ENCODE results near the gene GALT. TPM values are rescaled to one million over a fixed set of nuclear protein-coding genes. Genes with fewer than 3 reads are reported as not detected.

Gene GALT
- total RNA-seq, result 10 to 100 TPM; 25.4 to 59.7 (median 34.1) TPM

DNA sequence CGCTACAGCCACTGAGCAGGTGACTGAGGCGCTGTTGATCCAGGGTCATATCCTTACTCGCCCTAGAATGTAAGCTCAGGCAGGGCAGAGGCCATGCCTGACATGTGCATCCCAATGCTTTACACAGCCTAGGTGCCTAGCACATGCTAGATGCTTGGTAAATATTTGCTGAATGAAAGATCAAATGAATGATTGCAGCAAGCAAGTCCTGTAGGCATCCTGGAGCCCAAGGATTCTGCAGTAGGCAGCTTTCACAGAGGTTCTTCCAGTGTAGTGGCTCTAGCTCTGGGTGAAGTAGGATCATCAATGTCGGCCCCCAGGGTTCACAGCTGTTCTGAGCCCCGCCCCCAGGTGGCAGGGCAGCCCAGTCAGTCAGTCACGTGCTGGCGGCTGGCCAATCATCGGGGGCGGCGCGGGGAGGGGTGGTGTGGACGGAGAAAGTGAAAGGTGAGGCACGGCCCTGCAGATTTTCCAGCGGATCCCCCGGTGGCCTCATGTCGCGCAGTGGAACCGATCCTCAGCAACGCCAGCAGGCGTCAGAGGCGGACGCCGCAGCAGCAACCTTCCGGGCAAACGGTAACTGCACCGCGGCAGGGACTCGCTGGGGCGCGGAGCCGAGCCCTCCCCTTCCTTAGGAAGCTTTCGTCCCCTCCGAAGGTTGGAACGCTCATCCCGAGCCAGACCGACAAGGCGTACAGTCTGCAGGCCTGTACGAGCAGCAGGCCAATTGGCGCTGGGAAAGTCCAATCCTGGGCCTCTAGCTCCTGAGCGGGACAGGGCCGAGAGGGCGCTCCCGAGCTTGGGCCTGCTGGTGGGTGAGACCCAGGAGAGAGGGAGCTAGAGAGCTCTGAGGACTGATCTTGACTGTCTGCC lies at the start of gene GALT:
TSS of gene GALT (plus strand) at position 465 of the 873 bp plus-strand sequence. CDS start at position 495, 30 bp downstream.
- Histone ChIP-seq H3K4me3 (peak within 1 kb of the TSS; percentile 46 to 67 (median 56)), H3K4me1 (replicated peaks in 1 of 2) (peaks cover 16 to 23% of the 10 kb centered on the region in 2 donors), H3K27ac (peak within 1 kb of the TSS; percentile 81 to 86)
- 0 to 100% (median 27%) methylated on average over 1 to 16 of the region's 43 CpGs; no CpG with 5 or more reads in 2 of the 10 experiments for WGBS, 10 experiments
- in situ Hi-C loops (cut with MboI; ENCODE audit: low pct_unique_long_range_greater_than_20kb in 2 of 9, low sequenced_read_pairs in 9 of 9, unreplicated experiment in 9 of 9), result no loop called here
- ATAC-seq (replicated peaks in 6 of 8), result peak; percentile 84 to 92 (median 88)

DNA sequence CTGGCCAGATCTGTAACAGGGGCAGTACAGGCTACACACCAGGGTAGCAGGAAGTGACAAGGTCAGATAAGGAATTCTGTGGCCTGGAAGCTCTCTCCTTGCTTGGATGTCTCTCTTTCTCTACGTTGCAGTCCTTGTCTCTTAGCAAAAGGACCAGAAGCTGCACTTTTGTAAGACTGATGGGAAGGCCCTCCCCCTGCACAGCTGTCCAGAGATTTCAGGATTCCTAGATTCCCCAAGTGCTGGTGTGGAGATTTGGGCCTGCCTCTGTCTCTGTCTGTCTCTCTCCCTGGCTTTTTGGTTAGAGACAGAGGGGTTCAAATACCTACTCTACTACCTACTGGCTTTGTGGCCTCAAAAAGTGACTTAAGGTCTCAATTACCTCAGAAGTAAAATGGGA lies 46.9 kb upstream of the GALT start:
- 0 to 50% (median 43%) methylated on average over 1 of the region's 1 CpG; no CpG with 5 or more reads in 3 of the 10 experiments for WGBS, 10 experiments
- in situ Hi-C loops (cut with MboI; ENCODE audit: low pct_unique_long_range_greater_than_20kb in 2 of 9, low sequenced_read_pairs in 9 of 9, unreplicated experiment in 9 of 9), result no loop called here
- Histone ChIP-seq H3K4me1 (replicated peaks in 1 of 2) (peaks cover 7 to 15% of the 10 kb centered on the region in 2 donors), H3K27ac (no peak overlapping the region), H3K4me3 (no peak overlapping the region)
- ATAC-seq (replicated peaks in 6 of 8), result no peak

DNA sequence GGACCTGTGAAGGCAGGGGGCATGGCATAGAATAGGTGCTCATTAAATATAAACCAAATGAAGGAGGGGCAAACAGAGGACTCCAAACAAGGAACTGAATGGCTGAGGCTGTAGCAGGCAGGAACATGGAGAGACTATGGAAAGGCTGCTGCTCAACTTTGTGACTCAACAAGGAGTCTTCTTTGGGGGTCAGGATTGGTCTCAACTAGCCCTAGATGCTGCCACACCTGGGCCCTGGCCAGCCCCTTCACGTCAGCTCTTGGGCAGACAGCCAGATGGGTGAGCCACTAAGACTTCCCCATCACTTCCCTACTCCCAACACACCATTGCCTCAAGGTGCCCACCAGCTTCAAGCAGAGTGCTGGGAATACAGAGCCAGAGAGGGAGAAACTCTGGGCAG lies 45.6 kb upstream of the GALT start:
- Histone ChIP-seq H3K4me3 (no peak overlapping the region), H3K27ac (no peak overlapping the region), H3K4me1 (replicated peaks in 1 of 2) (peaks cover 7 to 15% of the 10 kb centered on the region in 2 donors)
- 80% methylated on average over 1 of the region's 1 CpG; no CpG with 5 or more reads in 9 of the 10 experiments for WGBS, 10 experiments
- in situ Hi-C loops (cut with MboI; ENCODE audit: low pct_unique_long_range_greater_than_20kb in 2 of 9, low sequenced_read_pairs in 9 of 9, unreplicated experiment in 9 of 9), result loop anchor here in 1 of 9 experiments (10.0 kb wide), 1 partner anchor 166 kb away; no protein-coding TSS in a partner anchor
- ATAC-seq (replicated peaks in 6 of 8), result no peak

DNA sequence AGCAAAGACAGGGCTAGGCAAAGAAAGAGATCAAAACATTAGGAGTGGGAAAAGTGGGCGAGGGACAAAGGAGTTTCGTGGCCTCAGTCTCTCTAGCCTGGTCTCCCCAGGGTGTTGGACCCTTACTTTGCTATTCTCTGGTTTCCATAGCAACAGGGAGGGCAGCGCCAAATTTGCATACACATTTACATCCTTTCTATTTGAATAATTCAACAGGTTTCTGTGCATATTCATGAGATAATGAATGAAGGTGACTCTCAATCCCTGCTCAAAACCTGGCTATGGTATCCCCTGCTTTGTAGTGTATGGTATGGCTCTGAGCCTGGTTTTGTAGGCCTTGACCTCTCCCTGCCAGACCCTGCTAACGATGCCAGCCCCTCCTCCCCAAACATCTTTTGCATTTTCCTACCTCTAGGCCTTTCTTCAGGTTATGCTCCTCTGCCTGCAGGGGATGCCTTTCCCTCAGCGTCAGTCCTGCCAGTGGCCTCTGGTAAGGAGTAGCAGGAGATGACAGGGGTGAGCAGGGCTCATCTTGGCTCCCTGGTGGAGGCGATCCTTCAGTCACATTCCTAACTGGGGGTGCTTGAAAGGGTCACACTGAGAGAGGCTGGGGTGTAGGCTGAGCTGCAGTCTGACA lies 44.4 kb upstream of the GALT start:
- Histone ChIP-seq H3K4me1 (replicated peaks in 1 of 2) (peaks cover 14 to 24% of the 10 kb centered on the region in 2 donors), H3K4me3 (no peak overlapping the region), H3K27ac (no peak overlapping the region)
- WGBS, 10 experiments, result 0 to 100% (median 52%) methylated on average over 1 to 6 of the region's 6 CpGs
- in situ Hi-C loops (cut with MboI; ENCODE audit: low pct_unique_long_range_greater_than_20kb in 2 of 9, low sequenced_read_pairs in 9 of 9, unreplicated experiment in 9 of 9), result loop anchor here in 1 of 9 experiments (10.0 kb wide), 1 partner anchor 167 kb away; no protein-coding TSS in a partner anchor
- ATAC-seq (replicated peaks in 6 of 8), result peak in 4 of 8 experiments; percentile 51 to 75 (median 66)

DNA sequence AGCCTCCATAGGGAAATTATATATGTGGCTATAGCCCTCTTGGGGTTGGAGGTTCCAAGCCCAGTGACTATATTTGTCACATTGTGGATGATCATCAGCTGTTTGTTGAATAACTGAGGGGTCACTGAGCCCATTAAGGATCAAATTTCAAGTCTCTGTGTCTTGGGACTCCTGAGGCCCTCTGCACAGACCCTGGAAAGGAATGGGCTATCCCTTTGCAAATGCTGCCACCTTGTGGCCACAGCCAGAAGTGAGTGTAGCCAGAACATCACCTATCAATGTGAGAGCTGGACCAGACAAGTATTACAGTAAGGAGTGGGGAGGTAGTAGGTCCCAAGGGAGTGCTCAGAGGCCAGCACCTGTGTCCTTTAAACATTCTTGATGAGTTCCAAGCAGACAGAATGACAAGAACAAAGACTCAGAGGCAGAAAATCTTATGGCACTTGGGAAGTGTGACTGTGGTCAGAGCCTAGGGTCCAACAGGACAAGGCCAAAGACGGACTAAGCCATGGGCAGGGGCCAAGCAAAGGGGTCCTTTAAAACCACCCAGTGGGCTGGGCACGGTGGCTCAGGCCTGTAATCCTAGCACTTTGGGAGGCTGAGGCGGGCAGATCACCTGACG lies 42.8 kb upstream of the GALT start:
- H3K27ac ChIP-seq, result no peak overlapping the region
- in situ Hi-C loops (cut with MboI; ENCODE audit: low pct_unique_long_range_greater_than_20kb in 2 of 9, low sequenced_read_pairs in 9 of 9, unreplicated experiment in 9 of 9), result loop anchor here in 1 of 9 experiments (10.0 kb wide), 1 partner anchor 169 kb away; no protein-coding TSS in a partner anchor
- H3K4me3 ChIP-seq, result no peak overlapping the region
- peaks cover 18 to 33% of the 10 kb centered on the region in 2 donors for H3K4me1 ChIP-seq (replicated peaks in 1 of 2)
- 40 to 100% (median 70%) methylated on average over 1 to 4 of the region's 4 CpGs; no CpG with 5 or more reads in 6 of the 10 experiments for WGBS, 10 experiments
- peak; percentile 61 to 91 (median 86) for ATAC-seq (replicated peaks in 6 of 8)

DNA sequence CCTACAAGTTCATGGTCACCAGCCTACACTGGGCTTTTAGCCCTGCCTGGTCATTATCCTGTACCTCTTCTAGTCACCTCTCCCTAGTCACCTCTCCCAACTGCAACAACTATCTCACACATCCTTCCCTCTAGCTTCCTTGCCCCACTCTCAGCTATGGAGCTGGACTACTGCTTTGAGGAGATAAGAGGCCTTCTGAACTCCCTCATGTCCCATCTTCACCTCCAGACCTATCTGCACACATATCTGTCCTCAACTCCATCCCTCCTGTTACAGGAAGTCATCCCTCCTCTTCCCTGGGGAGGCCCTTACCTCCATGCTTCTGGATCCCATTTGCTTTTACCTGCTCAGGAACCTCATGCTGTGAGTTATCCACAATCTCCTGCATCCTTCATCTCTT lies 40.3 kb upstream of the GALT start:
- Histone ChIP-seq H3K4me1 (replicated peaks in 1 of 2) (peaks cover 28 to 41% of the 10 kb centered on the region in 2 donors), H3K4me3 (no peak overlapping the region), H3K27ac (peak overlapping the region; percentile 62 to 72)
- ATAC-seq (replicated peaks in 6 of 8), result no peak
- in situ Hi-C loops (cut with MboI; ENCODE audit: low pct_unique_long_range_greater_than_20kb in 2 of 9, low sequenced_read_pairs in 9 of 9, unreplicated experiment in 9 of 9), result loop anchor here in 1 of 9 experiments (10.0 kb wide), 1 partner anchor 171 kb away; no protein-coding TSS in a partner anchor

DNA sequence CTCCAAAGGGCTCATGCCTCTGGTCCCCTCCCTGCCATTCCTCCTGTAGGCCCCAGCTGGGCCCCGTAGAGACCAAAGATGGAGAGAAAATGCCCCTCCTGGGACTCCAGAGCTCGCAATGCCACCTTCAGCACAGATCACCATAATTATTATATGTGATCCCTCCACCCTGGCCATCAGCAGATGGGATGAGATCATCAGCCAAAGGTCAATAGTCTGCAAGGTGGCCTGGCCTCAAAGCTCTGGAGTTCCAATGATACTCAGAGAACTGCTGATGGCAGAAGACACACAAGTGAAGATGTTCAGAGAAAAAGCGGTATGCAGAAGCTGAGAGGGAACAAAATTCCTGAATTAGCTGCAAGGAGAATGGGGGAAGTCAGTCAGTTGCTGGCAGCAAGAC lies 39.6 kb upstream of the GALT start:
- Histone ChIP-seq H3K27ac (peak overlapping the region; percentile 62 to 72), H3K4me1 (replicated peaks in 1 of 2) (peaks cover 27 to 37% of the 10 kb centered on the region in 2 donors), H3K4me3 (no peak overlapping the region)
- 40 to 100% (median 57%) methylated on average over 1 to 3 of the region's 3 CpGs; no CpG with 5 or more reads in 4 of the 10 experiments for WGBS, 10 experiments
- peak in 5 of 8 experiments; percentile 26 to 59 (median 49) for ATAC-seq (replicated peaks in 6 of 8)
- in situ Hi-C loops (cut with MboI; ENCODE audit: low pct_unique_long_range_greater_than_20kb in 2 of 9, low sequenced_read_pairs in 9 of 9, unreplicated experiment in 9 of 9), result loop anchor here in 1 of 9 experiments (10.0 kb wide), 1 partner anchor 172 kb away; no protein-coding TSS in a partner anchor

DNA sequence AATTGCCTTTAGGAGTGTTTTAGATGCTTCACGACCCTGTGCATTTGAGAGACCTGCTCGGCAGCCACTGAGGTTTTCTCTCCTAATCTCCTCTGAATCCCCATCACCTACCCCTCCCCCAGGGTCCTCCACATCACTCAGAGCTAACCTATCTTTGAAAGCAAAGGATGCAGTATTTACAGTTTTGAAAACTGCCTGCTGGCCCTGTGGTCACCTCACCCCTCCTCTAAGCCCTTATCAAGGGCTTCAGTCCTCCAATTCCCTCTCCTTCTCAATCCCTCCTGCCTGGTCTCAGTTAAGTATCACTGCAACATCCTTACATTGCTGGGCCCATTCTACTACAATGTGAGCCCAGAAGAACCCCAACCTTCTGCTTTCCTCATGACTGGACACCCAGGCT lies 39.1 kb upstream of the GALT start:
- Histone ChIP-seq H3K4me1 (replicated peaks in 1 of 2) (peaks cover 24 to 34% of the 10 kb centered on the region in 2 donors), H3K4me3 (no peak overlapping the region), H3K27ac (peak overlapping the region; percentile 62 to 72)
- ATAC-seq (replicated peaks in 6 of 8), result no peak
- in situ Hi-C loops (cut with MboI; ENCODE audit: low pct_unique_long_range_greater_than_20kb in 2 of 9, low sequenced_read_pairs in 9 of 9, unreplicated experiment in 9 of 9), result loop anchor here in 1 of 9 experiments (10.0 kb wide), 1 partner anchor 173 kb away; no protein-coding TSS in a partner anchor
- 25 to 92% (median 60%) methylated on average over 1 to 2 of the region's 2 CpGs; no CpG with 5 or more reads in 3 of the 10 experiments for WGBS, 10 experiments

DNA sequence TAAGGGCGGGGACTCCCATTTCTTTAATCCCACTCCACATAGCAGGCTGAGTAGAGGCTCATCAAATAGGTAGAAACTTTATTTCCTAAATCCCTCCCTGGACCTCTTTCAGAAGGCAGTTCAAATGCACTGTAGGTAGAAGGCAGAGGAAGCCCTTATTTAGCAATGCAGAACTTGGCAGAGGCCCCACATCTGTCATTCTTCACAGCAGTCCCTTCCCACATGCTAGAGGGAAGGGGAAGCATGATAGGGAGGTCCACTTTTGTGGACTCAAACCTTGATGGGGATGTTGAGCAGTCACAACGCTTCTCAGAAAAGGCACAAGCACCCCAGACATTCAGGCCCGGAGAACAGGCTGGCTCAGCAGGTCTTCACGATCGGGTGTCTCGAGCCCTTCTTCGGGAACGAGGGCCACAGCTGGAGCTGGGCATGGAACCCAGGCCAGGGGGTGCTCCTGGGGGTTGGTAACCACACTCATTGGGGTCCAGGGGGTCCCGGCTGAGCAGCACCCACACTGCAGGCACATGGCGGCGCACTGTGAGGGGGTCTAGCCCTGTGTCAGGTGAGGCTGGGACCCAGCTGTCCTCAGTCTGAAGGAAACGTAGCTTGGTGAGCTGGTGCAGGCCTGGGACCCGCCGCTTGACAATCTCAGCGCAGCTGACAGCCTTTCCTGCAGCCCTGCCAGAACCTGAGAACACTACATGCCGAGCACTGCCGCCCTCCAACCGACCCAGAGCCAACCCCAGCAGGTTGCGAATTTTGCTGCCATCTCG lies 35.9 kb upstream of the GALT start:
- H3K4me3 ChIP-seq, result peak overlapping the region in 2 of 5 donors; percentile 58 to 90
- in situ Hi-C loops (cut with MboI; ENCODE audit: low pct_unique_long_range_greater_than_20kb in 2 of 9, low sequenced_read_pairs in 9 of 9, unreplicated experiment in 9 of 9), result no loop called here
- ATAC-seq (replicated peaks in 6 of 8), result no peak
- H3K27ac ChIP-seq, result no peak overlapping the region
- 83 to 100% (median 94%) methylated on average over 1 to 2 of the region's 20 CpGs; no CpG with 5 or more reads in 4 of the 10 experiments for WGBS, 10 experiments
- H3K4me1 ChIP-seq (replicated peaks in 1 of 2), result peaks cover 31 to 33% of the 10 kb centered on the region in 2 donors

DNA sequence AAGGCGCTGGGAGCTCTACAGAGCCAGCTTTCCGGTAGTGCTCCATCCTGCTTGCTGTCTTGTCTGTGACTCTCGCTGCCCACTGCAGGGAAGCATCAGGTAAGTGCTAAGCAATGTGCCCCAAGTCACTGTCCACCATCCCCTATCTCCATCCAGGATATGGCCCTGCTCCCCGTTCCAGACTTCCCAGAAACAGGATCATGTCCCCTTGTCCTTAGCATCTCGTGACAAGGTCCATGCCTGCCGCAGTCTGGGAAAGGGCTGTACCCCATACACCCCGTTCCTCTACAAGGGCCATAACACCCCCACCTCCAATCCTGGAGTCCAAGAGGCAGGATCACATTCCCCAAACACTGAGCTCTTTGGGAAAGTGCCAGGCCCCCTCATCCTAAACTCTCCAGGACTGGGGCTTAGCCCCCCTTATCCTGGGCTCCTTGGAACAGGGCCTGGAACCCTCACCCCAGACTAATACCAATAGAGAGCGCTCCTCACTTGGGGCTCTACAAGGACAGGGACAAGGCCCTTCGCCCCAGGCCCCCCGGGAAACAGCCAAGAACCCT lies 35.1 kb upstream of the GALT start:
- WGBS, 10 experiments, result 0 to 43% (median 27%) methylated on average over 1 to 2 of the region's 10 CpGs; no CpG with 5 or more reads in 7 of the 10 experiments
- H3K4me3 ChIP-seq, result peak overlapping the region; percentile 45 to 90 (median 58)
- peak overlapping the region; percentile 81 to 82 for H3K27ac ChIP-seq
- in situ Hi-C loops (cut with MboI; ENCODE audit: low pct_unique_long_range_greater_than_20kb in 2 of 9, low sequenced_read_pairs in 9 of 9, unreplicated experiment in 9 of 9), result no loop called here
- ATAC-seq (replicated peaks in 6 of 8), result peak; percentile 12 to 39 (median 18)
- H3K4me1 ChIP-seq (replicated peaks in 1 of 2), result peaks cover 31% of the 10 kb centered on the region in 2 donors

DNA sequence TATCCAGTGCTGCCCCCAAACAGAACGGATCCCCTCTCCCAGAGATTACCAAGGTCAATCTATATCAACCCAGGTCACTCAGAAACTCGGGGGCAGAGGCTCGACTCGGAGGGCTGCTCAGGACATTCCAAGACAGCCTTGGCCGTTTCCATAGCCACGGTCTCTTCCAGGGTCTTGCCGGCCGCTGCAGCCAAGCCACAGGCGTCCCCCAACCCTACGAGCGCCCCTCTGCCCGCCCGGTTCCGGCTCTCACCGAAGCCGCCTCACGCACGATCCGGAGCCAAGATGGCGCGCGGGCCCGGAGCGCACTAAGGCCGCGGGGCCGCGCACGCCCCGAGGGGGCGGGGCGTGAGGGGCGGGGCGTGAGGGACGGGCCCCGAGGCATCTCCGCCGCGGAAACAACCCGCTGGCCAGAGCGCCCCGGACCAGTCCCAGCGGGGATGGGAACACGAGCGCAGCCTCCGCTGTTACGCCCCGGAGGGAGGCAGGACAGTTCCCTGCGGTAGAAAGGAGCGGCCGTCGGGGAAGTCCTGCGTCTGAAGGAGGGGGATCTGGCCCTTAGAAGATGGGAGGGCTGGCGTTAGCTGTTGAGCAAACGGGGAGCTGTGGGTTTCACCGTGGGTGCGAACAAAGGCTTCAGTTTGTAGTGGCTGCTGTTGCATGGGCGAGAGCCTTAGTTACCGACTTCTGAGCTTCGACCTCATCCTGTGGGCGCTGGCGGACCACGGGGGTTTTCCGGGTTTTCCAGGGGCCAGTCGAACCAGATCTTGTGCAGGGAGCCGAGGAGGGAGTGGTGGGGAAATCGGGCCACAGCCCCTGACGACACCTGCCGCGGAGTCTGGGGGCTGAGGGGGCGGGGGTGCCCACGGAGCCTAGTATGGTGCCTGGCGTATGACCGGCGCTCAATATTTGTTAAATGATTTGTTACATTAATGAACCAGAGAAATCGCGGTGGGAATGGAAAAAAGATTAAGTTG lies 34.4 kb upstream of the GALT start, which contains the start of gene RPP25L:
TSS of gene RPP25L (minus strand) at position 287 of the 977 bp plus-strand sequence. CDS start 801 bp downstream, outside the sequence.
- peak; percentile 82 to 92 (median 92) for ATAC-seq (replicated peaks in 6 of 8)
- in situ Hi-C loops (cut with MboI; ENCODE audit: low pct_unique_long_range_greater_than_20kb in 2 of 9, low sequenced_read_pairs in 9 of 9, unreplicated experiment in 9 of 9), result no loop called here
- H3K27ac ChIP-seq, result peak within 1 kb of the TSS; percentile 81 to 82
- 0 to 3% (median 0%) methylated on average over 1 to 7 of the region's 77 CpGs; no CpG with 5 or more reads in 6 of the 10 experiments for WGBS, 10 experiments
- peak within 1 kb of the TSS; percentile 45 to 90 (median 58) for H3K4me3 ChIP-seq
- H3K4me1 ChIP-seq (replicated peaks in 1 of 2), result peaks cover 23% of the 10 kb centered on the region in 2 donors
